H1 (cell line): ENCODE data around the gene RCAN2. TPM values are rescaled to one million over a fixed set of nuclear protein-coding genes. Genes with fewer than 3 reads are reported as not detected.

ENCODE experiments used
- CTCF ChIA-PET: fragments of 300-600 bp; sonication (Branson Sonifier 250); formaldehyde crosslinking; loops from one replicate; lab custom pipeline; 2021; ENCODE audit not compliant: partially characterized antibody; lab: Charles Lee
- POLR2A ChIA-PET: fragments of 300-600 bp; sonication (Branson Sonifier 250); formaldehyde crosslinking; loops from one replicate; lab custom pipeline; 2021; ENCODE audit warnings: inconsistent platforms; ENCODE audit not compliant: partially characterized antibody; lab: Charles Lee
- DNase-seq, 2 experiments: peaks; one replicate each; pipeline versions ENCODE4 v3.0.0 to v3.0.0-alpha.2; 2010 to 2022; ENCODE audit warnings: low spot score in 2 of 2, low read depth in 1 of 2, mixed read lengths in 1 of 2
- FAIRE-seq: peaks from 2 replicates; lab custom pipeline; 2011; peaks lifted over from hg19 to GRCh38; lab: Jason Lieb, UNC
- H2AFZ ChIP-seq: 2 replicates; pipeline ENCODE4 v1.8.1; 2012; ENCODE audit warnings: low read length, inconsistent platforms
- H2AK5ac ChIP-seq: 2 replicates; pipeline ENCODE4 v1.6.1; 2013; ENCODE audit warnings: low read depth, low read length
- H2BK120ac ChIP-seq: replicated peaks from 2 replicates; pipeline ENCODE3; 2013; ENCODE audit warnings: low read depth, low read length, inconsistent platforms
- H2BK12ac ChIP-seq: 2 replicates; pipeline ENCODE4 v1.6.1; 2013; ENCODE audit warnings: low read depth, low read length
- H2BK15ac ChIP-seq: 2 replicates; pipeline ENCODE4 v1.6.1; 2013; ENCODE audit warnings: low read length
- H2BK20ac ChIP-seq: 2 replicates; pipeline ENCODE4 v1.6.1; 2013; ENCODE audit warnings: low read length
- H2BK5ac ChIP-seq: 2 replicates; pipeline ENCODE4 v1.6.1; 2013; ENCODE audit warnings: low read depth, low read length
- H3K14ac ChIP-seq: 2 replicates; pipeline ENCODE4 v1.6.1; 2013; ENCODE audit warnings: inconsistent platforms; ENCODE audit not compliant: insufficient read length
- H3K18ac ChIP-seq: 2 replicates; pipeline ENCODE4 v1.6.1; 2013; ENCODE audit warnings: low read length; ENCODE audit errors: extremely low read depth
- H3K23ac ChIP-seq: 2 replicates; pipeline ENCODE4 v1.6.1; 2013; ENCODE audit warnings: inconsistent platforms; ENCODE audit not compliant: insufficient read length
- H3K23me2 ChIP-seq: 2 replicates; pipeline ENCODE4 v1.6.1; 2013; ENCODE audit warnings: low read depth, low read length
- H3K27ac ChIP-seq: 2 replicates; pipeline ENCODE4 v1.6.1; 2011; ENCODE audit warnings: low read depth, low read length, inconsistent platforms
- H3K27me3 ChIP-seq, 4 experiments: replicated peaks in 1 of 4; 1 replicate in 1 of 4; 2 replicates in 3 of 4; pipeline versions ENCODE4 v1.6.1 to v1.8.1; 2011 to 2013; ENCODE audit warnings: low read length in 3 of 4, mild to moderate bottlenecking in 3 of 4, inconsistent platforms in 2 of 4, mixed read lengths in 2 of 4, moderate library complexity in 1 of 4; ENCODE audit not compliant: control insufficient read depth in 3 of 4, insufficient read depth in 3 of 4; ENCODE audit errors: extremely low read depth in 1 of 4
- H3K36me3 ChIP-seq, 4 experiments: 2 replicates each; pipeline versions ENCODE4 v1.6.1 to v1.8.1; 2011 to 2013; ENCODE audit warnings: mild to moderate bottlenecking in 4 of 4, low read length in 3 of 4, moderate library complexity in 2 of 4, control low read depth in 1 of 4, inconsistent platforms in 1 of 4; ENCODE audit not compliant: insufficient read depth in 4 of 4, control insufficient read depth in 2 of 4
- H3K4ac ChIP-seq: replicated peaks from 2 replicates; pipeline ENCODE3; 2013; ENCODE audit warnings: low read length, low read depth, mixed read lengths, inconsistent platforms; ENCODE audit not compliant: insufficient read length
- H3K4me1 ChIP-seq, 4 experiments: replicated peaks in 1 of 4; 1 replicate in 1 of 4; 2 replicates in 3 of 4; pipeline versions ENCODE4 v1.6.1 to v1.8.1; 2011 to 2013; ENCODE audit warnings: low read length in 3 of 4, inconsistent platforms in 2 of 4, mixed read lengths in 1 of 4; ENCODE audit not compliant: insufficient read depth in 4 of 4, control insufficient read depth in 3 of 4
- H3K4me2 ChIP-seq, 2 experiments: 2 replicates each; pipeline versions ENCODE4 v1.6.1 to v1.8.1; 2011 to 2013; ENCODE audit warnings: low read depth in 2 of 2, low read length in 2 of 2, control low read depth in 1 of 2, inconsistent platforms in 1 of 2, mild to moderate bottlenecking in 1 of 2; ENCODE audit not compliant: insufficient read depth in 1 of 2
- H3K4me3 ChIP-seq, 4 experiments: fragments of 200-600, 300-600 bp in 1 of 4; sonication (generic), shearing (Covaris generic), sonication (Bioruptor Twin) in 1 of 4; 2 replicates each; pipeline versions ENCODE4 v1.5.1 to v1.8.1; 2011 to 2016; ENCODE audit warnings: low read length in 4 of 4, low read depth in 3 of 4, control low read depth in 2 of 4, inconsistent platforms in 2 of 4, mild to moderate bottlenecking in 2 of 4, mixed read lengths in 1 of 4, moderate library complexity in 1 of 4; ENCODE audit not compliant: insufficient read depth in 2 of 4; ENCODE audit errors: extremely low read depth in 1 of 4
- H3K56ac ChIP-seq: replicated peaks from 2 replicates; pipeline ENCODE3; 2013; ENCODE audit warnings: low read depth, mild to moderate bottlenecking, mixed read lengths, low read length, inconsistent platforms; ENCODE audit not compliant: insufficient read length
- H3K79me1 ChIP-seq: 2 replicates; pipeline ENCODE4 v1.6.1; 2013; ENCODE audit warnings: low read depth, low read length, control low read depth
- H3K79me2 ChIP-seq, 2 experiments: 2 replicates each; pipeline versions ENCODE4 v1.6.1 to v1.8.1; 2012 to 2013; ENCODE audit warnings: low read length in 2 of 2, mild to moderate bottlenecking in 2 of 2, inconsistent platforms in 1 of 2; ENCODE audit not compliant: insufficient read depth in 2 of 2, control insufficient read depth in 1 of 2
- H3K9ac ChIP-seq, 4 experiments: replicated peaks in 1 of 4; 1 replicate in 1 of 4; 2 replicates in 3 of 4; pipeline versions ENCODE4 v1.6.1 to v1.8.1; 2011 to 2013; ENCODE audit warnings: low read depth in 3 of 4, low read length in 3 of 4, control low read depth in 2 of 4, mild to moderate bottlenecking in 2 of 4, moderate library complexity in 2 of 4, inconsistent platforms in 1 of 4; ENCODE audit errors: extremely low read depth in 1 of 4
- H3K9me3 ChIP-seq, 2 experiments: 2 replicates each; pipeline versions ENCODE4 v1.6.1 to v1.8.1; 2012 to 2013; ENCODE audit warnings: mild to moderate bottlenecking in 2 of 2, moderate library complexity in 2 of 2, control low read depth in 1 of 2, inconsistent platforms in 1 of 2, low read depth in 1 of 2, low read length in 1 of 2, mixed read lengths in 1 of 2; ENCODE audit not compliant: insufficient read depth in 2 of 2
- H4K20me1 ChIP-seq, 2 experiments: replicated peaks in 1 of 2; 2 replicates each; pipeline versions ENCODE3 to v1.8.1; 2011 to 2013; ENCODE audit warnings: inconsistent platforms in 2 of 2, low read length in 2 of 2, mild to moderate bottlenecking in 1 of 2; ENCODE audit not compliant: insufficient read depth in 2 of 2, control insufficient read depth in 1 of 2
- H4K5ac ChIP-seq: 2 replicates; pipeline ENCODE4 v1.6.1; 2013; ENCODE audit warnings: low read length, low read depth, mixed read lengths, inconsistent platforms; ENCODE audit not compliant: insufficient read length
- H4K8ac ChIP-seq: 2 replicates; pipeline ENCODE4 v1.8.0; 2013; ENCODE audit warnings: mild to moderate bottlenecking, moderate library complexity, low read length, inconsistent platforms; ENCODE audit not compliant: insufficient read depth; ENCODE audit errors: extremely low read depth
- H4K91ac ChIP-seq: replicated peaks from 2 replicates; pipeline ENCODE3; 2013; ENCODE audit warnings: low read length, mixed read lengths, inconsistent platforms; ENCODE audit not compliant: insufficient read length
- ASH2L ChIP-seq: fragments of 200-600, 300-600 bp; sonication (generic); IDR thresholded peaks from one replicate; pipeline ENCODE4 v1.7.1; 2017; ENCODE audit warnings: low read length
- BACH1 ChIP-seq: IDR thresholded peaks from 2 replicates; pipeline ENCODE4 v1.6.1; 2012; ENCODE audit warnings: low read length, improper control_type of control experiment
- CHD1 ChIP-seq: IDR thresholded peaks from 2 replicates; pipeline ENCODE4 v1.6.1; 2012; ENCODE audit warnings: low read depth, low read length, improper control_type of control experiment
- CREB1 ChIP-seq: IDR thresholded peaks from 2 replicates; pipeline ENCODE4 v1.6.1; 2012; ENCODE audit warnings: inconsistent platforms
- E2F6 ChIP-seq: IDR thresholded peaks from 2 replicates; pipeline ENCODE4 v1.6.1; 2012; ENCODE audit warnings: inconsistent platforms
- GTF2F1 ChIP-seq: IDR thresholded peaks from 2 replicates; pipeline ENCODE4 v1.6.1; 2012; ENCODE audit warnings: low read depth, low read length, improper control_type of control experiment, borderline replicate concordance
- MAFK ChIP-seq: IDR thresholded peaks from 2 replicates; pipeline ENCODE4 v1.6.1; 2012; ENCODE audit warnings: low read depth, mild to moderate bottlenecking, improper control_type of control experiment, low read length
- NRF1 ChIP-seq: IDR thresholded peaks from 2 replicates; pipeline ENCODE4 v1.6.1; 2011; ENCODE audit warnings: mild to moderate bottlenecking, low read depth, low read length, improper control_type of control experiment
- POLR2A ChIP-seq, 2 experiments: IDR thresholded peaks; 1 replicate in 1 of 2; 2 replicates in 1 of 2; pipeline ENCODE4 v1.6.1; 2011; ENCODE audit warnings: low read depth in 2 of 2, low read length in 2 of 2, mild to moderate bottlenecking in 2 of 2; ENCODE audit errors: control extremely low read depth in 1 of 2
- RAD21 ChIP-seq, 2 experiments: IDR thresholded peaks in 1 of 2; conservative IDR thresholded peaks in 1 of 2; 2 replicates each; pipeline ENCODE4 v1.6.1; 2011; ENCODE audit warnings: low read depth in 2 of 2, low read length in 2 of 2, improper control_type of control experiment in 1 of 2, inconsistent platforms in 1 of 2, mild to moderate bottlenecking in 1 of 2, moderate library complexity in 1 of 2
- RBBP5 ChIP-seq: IDR thresholded peaks from 2 replicates; pipeline ENCODE4 v1.7.1; 2012; ENCODE audit warnings: low read depth, mild to moderate bottlenecking, inconsistent platforms, low read length, moderate library complexity, borderline replicate concordance
- SIX5 ChIP-seq: IDR thresholded peaks from 2 replicates; pipeline ENCODE4 v1.6.1; 2011; ENCODE audit warnings: mild to moderate bottlenecking, low read depth, low read length
- TCF12 ChIP-seq: IDR thresholded peaks from 2 replicates; pipeline ENCODE4 v1.6.1; 2011; ENCODE audit warnings: low read depth, mild to moderate bottlenecking, low read length
- polyA plus RNA-seq, 7 experiments: library from polyadenylated mRNA; depleted of rRNA in 3 of 7; stranded (reverse) in 5 of 7; unstranded in 2 of 7; fragments of >200 nt in 5 of 7; fragments of 200-250 nt in 2 of 7; gene quantifications; 1 replicate in 5 of 7; 2 replicates in 1 of 7; 4 replicates in 1 of 7; pipeline versions ENCODE4 v1.2.1 to v1.2.3, GENCODE V29; 2011 to 2013; ENCODE audit warnings: missing spikeins in 2 of 7, mixed read lengths in 2 of 7
- total RNA-seq: library from RNA; stranded (reverse); fragmentation: NEBNext Ultra II Directional; extraction: Animal tissue kit (Norgen Biotek cat#: 25700); gene quantifications from 2 replicates; pipeline ENCODE4 v1.2.1, GENCODE V29; 2021
- TF ChIP-seq, protein P1 (sequence below): IDR thresholded peaks from 2 replicates; pipeline ENCODE4 v1.6.1; 2011; ENCODE audit warnings: low read length, improper control_type of control experiment

RCAN2 gene
- total and polyA plus RNA-seq, 2 of the 8 experiments (the other 6 are each of a cell fraction or from before 2014, with no cell fraction given), result 5.0 to 8.5 TPM

DNA sequence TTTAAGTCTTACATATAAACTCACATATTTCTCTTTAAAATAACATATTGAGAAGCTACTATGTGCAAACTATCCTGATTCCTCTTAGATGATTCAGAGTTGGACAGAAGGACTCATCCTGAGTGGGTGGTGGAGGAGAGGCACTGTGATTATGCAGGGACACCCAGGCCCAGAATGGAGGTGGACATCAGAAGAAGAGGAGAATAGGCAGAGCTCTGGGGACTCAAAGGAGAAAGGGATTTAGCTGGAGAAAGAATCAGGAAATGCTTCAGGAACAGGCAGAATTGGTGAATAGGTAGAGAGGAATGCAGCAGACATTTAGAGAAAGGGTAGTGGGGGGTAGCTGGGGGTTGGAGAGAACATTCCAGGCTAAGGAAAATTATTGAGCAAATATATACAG, 17.4 kb downstream of the RCAN2 start:
- Histone ChIP-seq H4K5ac (no peak overlapping the region), H4K20me1 (no peaks in the 10 kb centered on the region), H3K79me1 (no peaks in the 10 kb centered on the region), H3K9me3 (no peaks in the 10 kb centered on the region; a peak in 1 of 4 replicates), H3K79me2 (no peaks in the 10 kb centered on the region), H2BK15ac (no peak overlapping the region), H2AK5ac (no peak overlapping the region), H3K4me3 (no peak overlapping the region), H3K4me2 (no peak overlapping the region), H2AFZ (no peak overlapping the region), H4K8ac (no peak overlapping the region), H2BK12ac (no peak overlapping the region), H2BK5ac (no peak overlapping the region), H3K27me3 (no peaks in the 10 kb centered on the region), H3K4ac (no peak overlapping the region), H4K91ac (no peak overlapping the region), H3K18ac (no peak overlapping the region), H3K56ac (no peak overlapping the region), H3K36me3 (no peaks in the 10 kb centered on the region; a peak in 1 of 8 replicates), H3K14ac (no peak overlapping the region), H2BK120ac (no peak overlapping the region), H3K4me1 (peaks cover 0 to 1% (median 0%) of the 10 kb centered on the region in 4 experiments; a peak in 1 of 7 replicates), H3K23ac (no peak overlapping the region), H3K23me2 (no peaks in the 10 kb centered on the region), H2BK20ac (no peak overlapping the region), H3K9ac (no peak overlapping the region), H3K27ac (no peak overlapping the region)
- CTCF ChIA-PET, result interaction anchor here (2.3 kb wide), 1 partner anchor 16 kb away, joined by 5 read pairs; no protein-coding TSS in a partner anchor
- POLR2A ChIA-PET, result interaction anchor here (0.8 to 1.2 kb wide), 2 partner anchors 12 to 17 kb away, joined by 3 read pairs; no protein-coding TSS in a partner anchor
- DNase-seq (no peak), FAIRE-seq (no peak)
- TF ChIP-seq SIX5 (no peak), NRF1 (no peak), CHD1 (no peak), POLR2A (IDR thresholded peaks at IDR 0.05; ENCODE audit: control extremely low read depth in 1 of 2, low read depth in 2 of 2, low read length in 2 of 2) (no peak), ASH2L (no peak), MAFK (no peak), BACH1 (no peak), RAD21 (IDR thresholded peaks at IDR 0.05 in 1 of 2, conservative IDR thresholded peaks at IDR 0.05 in 1 of 2; ENCODE audit: low read depth in 2 of 2, low read length in 2 of 2) (no peak), TCF12 (no peak), CREB1 (no peak), E2F6 (no peak), RBBP5 (no peak), GTF2F1 (no peak)
- TF ChIP-seq, protein P1, sequence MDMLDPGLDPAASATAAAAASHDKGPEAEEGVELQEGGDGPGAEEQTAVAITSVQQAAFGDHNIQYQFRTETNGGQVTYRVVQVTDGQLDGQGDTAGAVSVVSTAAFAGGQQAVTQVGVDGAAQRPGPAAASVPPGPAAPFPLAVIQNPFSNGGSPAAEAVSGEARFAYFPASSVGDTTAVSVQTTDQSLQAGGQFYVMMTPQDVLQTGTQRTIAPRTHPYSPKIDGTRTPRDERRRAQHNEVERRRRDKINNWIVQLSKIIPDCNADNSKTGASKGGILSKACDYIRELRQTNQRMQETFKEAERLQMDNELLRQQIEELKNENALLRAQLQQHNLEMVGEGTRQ, result no peak
